Measurements from ENCODE around the gene NLRX1. TPM values are rescaled to one million over a fixed set of nuclear protein-coding genes. Genes with fewer than 3 reads are reported as not detected.
A peak's percentile ranks its signal among the peaks of the same experiment; 100 is the strongest.

The NLRX1 gene
- total RNA-seq, 1 donor from 2014 or later: 8.9 TPM

DNA sequence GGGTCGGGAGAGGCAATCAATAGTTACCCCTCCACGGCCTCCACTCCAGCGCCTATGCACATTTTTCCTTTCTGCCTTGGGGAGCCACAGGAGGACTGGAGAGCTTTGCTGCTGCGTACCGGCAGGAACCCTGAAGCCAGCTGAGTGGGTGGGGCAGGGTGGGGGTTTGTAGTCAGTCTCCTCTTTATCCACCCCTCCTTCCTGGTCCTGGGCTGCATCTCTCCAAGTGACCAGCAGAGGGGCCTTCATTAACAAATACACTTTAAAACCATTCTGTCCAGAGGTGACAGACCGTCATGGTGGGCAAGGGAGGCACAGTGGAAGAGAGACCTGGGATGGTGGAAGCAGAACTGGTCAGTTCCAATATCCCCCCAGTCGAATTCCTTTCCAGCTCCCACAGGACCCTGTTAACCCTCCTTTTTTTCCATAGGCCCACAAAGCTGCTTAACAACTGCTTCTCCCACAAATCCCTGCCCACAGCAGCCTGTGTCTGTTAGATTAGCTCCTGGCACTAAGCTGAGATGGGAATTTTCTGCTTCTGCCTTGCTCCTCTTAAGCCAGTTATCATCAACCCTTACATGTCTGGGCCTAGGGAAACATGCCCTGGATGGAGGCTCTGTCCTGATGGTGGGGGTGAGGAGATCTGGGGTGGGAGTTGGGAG is 23.6 kb upstream of the NLRX1 start:
- TF ChIP-seq, protein P1, sequence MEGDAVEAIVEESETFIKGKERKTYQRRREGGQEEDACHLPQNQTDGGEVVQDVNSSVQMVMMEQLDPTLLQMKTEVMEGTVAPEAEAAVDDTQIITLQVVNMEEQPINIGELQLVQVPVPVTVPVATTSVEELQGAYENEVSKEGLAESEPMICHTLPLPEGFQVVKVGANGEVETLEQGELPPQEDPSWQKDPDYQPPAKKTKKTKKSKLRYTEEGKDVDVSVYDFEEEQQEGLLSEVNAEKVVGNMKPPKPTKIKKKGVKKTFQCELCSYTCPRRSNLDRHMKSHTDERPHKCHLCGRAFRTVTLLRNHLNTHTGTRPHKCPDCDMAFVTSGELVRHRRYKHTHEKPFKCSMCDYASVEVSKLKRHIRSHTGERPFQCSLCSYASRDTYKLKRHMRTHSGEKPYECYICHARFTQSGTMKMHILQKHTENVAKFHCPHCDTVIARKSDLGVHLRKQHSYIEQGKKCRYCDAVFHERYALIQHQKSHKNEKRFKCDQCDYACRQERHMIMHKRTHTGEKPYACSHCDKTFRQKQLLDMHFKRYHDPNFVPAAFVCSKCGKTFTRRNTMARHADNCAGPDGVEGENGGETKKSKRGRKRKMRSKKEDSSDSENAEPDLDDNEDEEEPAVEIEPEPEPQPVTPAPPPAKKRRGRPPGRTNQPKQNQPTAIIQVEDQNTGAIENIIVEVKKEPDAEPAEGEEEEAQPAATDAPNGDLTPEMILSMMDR (IDR thresholded peaks at IDR 0.05): peak; percentile 72
- Mint-ChIP-seq H3K27me3 (ENCODE audit: unreplicated experiment) (peaks cover 22% of the 10 kb centered on the region), H3K36me3 (ENCODE audit: unreplicated experiment) (no peaks in the 10 kb centered on the region), H3K4me1 (ENCODE audit: unreplicated experiment) (peaks cover 12% of the 10 kb centered on the region), H3K4me3 (ENCODE audit: unreplicated experiment) (no peak overlapping the region), H3K27ac (ENCODE audit: unreplicated experiment) (no peak overlapping the region), H3K9me3 (ENCODE audit: unreplicated experiment) (no peaks in the 10 kb centered on the region)
- DNase-seq (ENCODE audit: extremely low spot score, unreplicated experiment): no peak

DNA sequence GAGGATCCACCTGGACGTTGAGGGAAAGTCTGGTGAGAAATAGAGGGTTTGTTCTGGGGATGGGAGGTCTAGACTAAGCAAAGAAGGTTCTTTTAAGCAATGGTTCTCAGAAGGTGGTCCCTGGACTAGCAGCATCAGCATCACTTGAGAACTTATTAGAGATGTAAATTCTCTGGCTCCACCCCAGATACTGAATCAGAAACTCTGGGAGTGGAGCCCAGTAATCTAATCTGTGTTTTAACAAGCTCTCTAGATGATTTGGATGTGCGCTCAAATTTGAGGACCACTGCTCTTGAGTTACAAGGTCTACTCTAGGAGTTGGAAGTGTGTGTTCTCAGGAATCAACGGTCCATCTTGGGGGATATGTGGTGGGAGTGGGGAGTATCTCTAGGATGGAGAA is 23.0 kb upstream of the NLRX1 start:
- H3K27ac Mint-ChIP-seq (ENCODE audit: unreplicated experiment): no peak overlapping the region
- DNase-seq (ENCODE audit: extremely low spot score, unreplicated experiment): no peak
- H3K27me3 Mint-ChIP-seq (ENCODE audit: unreplicated experiment): peaks cover 22% of the 10 kb centered on the region
- no peak overlapping the region for H3K4me3 Mint-ChIP-seq (ENCODE audit: unreplicated experiment)
- H3K36me3 Mint-ChIP-seq (ENCODE audit: unreplicated experiment): no peaks in the 10 kb centered on the region
- TF ChIP-seq, protein P1 (IDR thresholded peaks at IDR 0.05): no peak
- peaks cover 12% of the 10 kb centered on the region for H3K4me1 Mint-ChIP-seq (ENCODE audit: unreplicated experiment)
- H3K9me3 Mint-ChIP-seq (ENCODE audit: unreplicated experiment): no peaks in the 10 kb centered on the region

DNA sequence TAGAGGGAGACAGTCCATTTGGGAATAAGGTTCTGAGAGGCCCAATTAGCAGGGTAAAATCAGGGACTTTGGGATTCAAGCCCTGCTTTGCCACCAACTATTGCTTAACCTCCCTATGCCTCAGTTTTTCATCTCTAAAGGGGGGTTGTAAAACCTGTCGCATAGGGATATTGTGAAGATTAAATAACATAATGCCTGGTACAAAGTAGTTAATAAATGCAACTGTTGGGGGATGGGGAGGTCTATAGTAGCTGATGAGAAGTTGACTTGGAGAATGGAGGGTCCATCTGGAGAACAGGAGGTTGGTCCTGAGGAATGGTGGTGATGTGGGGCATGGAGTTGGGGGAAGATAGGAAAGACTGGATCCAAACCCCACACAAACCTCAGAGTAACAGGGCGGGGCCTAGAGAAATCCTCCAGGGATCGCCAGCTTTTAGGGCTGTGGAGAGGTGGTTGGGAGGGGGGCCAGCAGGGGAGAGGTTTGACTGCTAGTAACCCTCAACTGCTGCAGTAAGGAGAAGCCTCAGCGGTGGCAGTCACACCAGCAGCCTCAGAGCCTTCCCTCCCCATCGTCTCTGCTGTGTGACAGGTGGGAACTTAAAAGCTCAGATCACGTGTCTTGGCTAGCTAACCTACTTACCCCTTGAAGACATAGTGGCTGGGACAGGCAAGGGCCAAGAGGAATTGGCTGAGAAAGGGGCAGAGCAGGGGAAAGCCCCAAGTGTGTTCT is 20.8 kb upstream of the NLRX1 start:
- peak overlapping the region; percentile 72 for H3K4me3 Mint-ChIP-seq (ENCODE audit: unreplicated experiment)
- TF ChIP-seq, protein P1 (IDR thresholded peaks at IDR 0.05): no peak
- DNase-seq (ENCODE audit: extremely low spot score, unreplicated experiment): no peak
- H3K27me3 Mint-ChIP-seq (ENCODE audit: unreplicated experiment): peaks cover 22% of the 10 kb centered on the region
- no peaks in the 10 kb centered on the region for H3K36me3 Mint-ChIP-seq (ENCODE audit: unreplicated experiment)
- no peak overlapping the region for H3K27ac Mint-ChIP-seq (ENCODE audit: unreplicated experiment)
- no peaks in the 10 kb centered on the region for H3K9me3 Mint-ChIP-seq (ENCODE audit: unreplicated experiment)
- peaks cover 16% of the 10 kb centered on the region for H3K4me1 Mint-ChIP-seq (ENCODE audit: unreplicated experiment)

DNA sequence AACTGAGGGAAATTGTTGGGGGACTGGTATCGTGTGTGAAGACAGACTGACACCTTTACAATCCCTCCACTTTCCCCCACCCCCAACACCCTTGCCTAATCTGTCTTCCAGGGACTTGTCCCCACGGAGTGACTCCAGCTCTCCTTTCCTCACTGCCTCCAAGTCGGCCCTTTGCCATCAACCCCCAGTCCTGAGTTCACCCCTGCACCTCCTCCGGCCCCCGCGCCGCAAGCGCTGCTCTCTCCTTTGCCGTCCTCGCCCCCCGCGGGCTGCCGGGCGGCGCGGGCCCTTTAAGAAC is 19.9 kb upstream of the NLRX1 start:
- Mint-ChIP-seq H3K36me3 (ENCODE audit: unreplicated experiment) (no peaks in the 10 kb centered on the region), H3K4me3 (ENCODE audit: unreplicated experiment) (peak overlapping the region; percentile 72), H3K4me1 (ENCODE audit: unreplicated experiment) (peaks cover 14% of the 10 kb centered on the region), H3K27me3 (ENCODE audit: unreplicated experiment) (peaks cover 17% of the 10 kb centered on the region), H3K27ac (ENCODE audit: unreplicated experiment) (no peak overlapping the region), H3K9me3 (ENCODE audit: unreplicated experiment) (no peaks in the 10 kb centered on the region)
- no peak for DNase-seq (ENCODE audit: extremely low spot score, unreplicated experiment)
- TF ChIP-seq, protein P1 (IDR thresholded peaks at IDR 0.05): no peak

DNA sequence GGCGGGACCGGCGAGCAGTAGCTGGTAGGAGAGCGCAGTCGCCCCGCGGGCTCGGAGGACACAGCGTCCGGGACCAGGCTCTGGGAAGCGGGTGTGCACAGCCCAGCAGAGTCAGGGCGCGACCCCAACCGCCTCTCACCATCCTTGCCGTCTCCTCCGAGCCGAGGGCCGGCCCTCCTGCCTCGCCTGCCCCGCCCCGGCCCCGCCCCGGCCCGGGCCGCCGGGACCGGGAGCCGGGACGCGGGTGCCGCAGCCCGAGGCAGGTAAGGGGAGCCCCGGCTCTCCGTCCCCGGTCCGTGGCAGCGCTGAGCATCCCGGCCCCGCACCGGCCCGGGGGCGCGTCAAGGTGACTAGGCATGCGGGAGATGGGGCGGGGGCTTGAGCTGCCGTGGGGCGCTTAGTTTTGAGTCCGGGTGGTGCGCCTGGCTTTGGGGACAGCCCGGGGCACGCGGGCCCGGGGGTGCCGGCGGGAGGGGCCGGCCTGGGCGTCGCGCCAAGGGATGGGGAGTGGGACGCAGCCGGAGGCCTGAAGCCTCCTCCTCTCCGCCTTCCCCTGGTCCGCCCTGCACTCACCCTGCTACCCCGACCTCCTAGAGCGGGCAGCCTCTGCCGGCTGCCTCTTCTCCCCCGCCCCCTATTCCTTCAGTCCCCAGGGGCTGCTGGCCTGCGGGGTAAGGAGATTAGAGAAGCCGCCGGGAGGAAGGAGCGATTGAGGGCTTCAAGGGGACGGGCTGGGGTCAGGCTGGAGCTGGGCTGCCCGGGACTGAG is 19.3 kb upstream of the NLRX1 start, which contains the start of gene ABCG4:
Gene ABCG4, plus strand, starts transcription at position 35 of the 768 bp plus-strand sequence. CDS start 914 bp downstream, outside the sequence.
- no peak for DNase-seq (ENCODE audit: extremely low spot score, unreplicated experiment)
- no peaks in the 10 kb centered on the region for H3K36me3 Mint-ChIP-seq (ENCODE audit: unreplicated experiment)
- no peaks in the 10 kb centered on the region for H3K9me3 Mint-ChIP-seq (ENCODE audit: unreplicated experiment)
- TF ChIP-seq, protein P1 (IDR thresholded peaks at IDR 0.05): no peak
- H3K27ac Mint-ChIP-seq (ENCODE audit: unreplicated experiment): no peak within 1 kb of the TSS
- H3K4me3 Mint-ChIP-seq (ENCODE audit: unreplicated experiment): peak within 1 kb of the TSS; percentile 72
- peaks cover 16% of the 10 kb centered on the region for H3K27me3 Mint-ChIP-seq (ENCODE audit: unreplicated experiment)
- H3K4me1 Mint-ChIP-seq (ENCODE audit: unreplicated experiment): peaks cover 13% of the 10 kb centered on the region
